GM12892 (cell line): ENCODE data around the gene KCNT1.

Experiments used
- DNase-seq: peaks from one replicate; pipeline ENCODE4 v3.0.0; 2011; ENCODE audit not compliant: insufficient read length
- FAIRE-seq: peaks from 2 replicates; lab custom pipeline; 2011; peaks lifted over from hg19 to GRCh38; lab: Jason Lieb, UNC
- POLR2A ChIP-seq: IDR thresholded peaks from 2 replicates; pipeline ENCODE4 v1.6.1; 2011; ENCODE audit warnings: low read depth, low read length, control low read depth
- POLR2AphosphoS5 ChIP-seq: IDR thresholded peaks from 2 replicates; pipeline ENCODE4 v1.6.1; 2011; ENCODE audit warnings: low read depth, low read length, control low read depth
- TAF1 ChIP-seq: IDR thresholded peaks from 2 replicates; pipeline ENCODE4 v1.6.1; 2011; ENCODE audit warnings: low read depth, mild to moderate bottlenecking, control low read depth, low read length, borderline replicate concordance

Gene KCNT1

GRCh38 chr9:135772702-135773493 is 70.9 kb downstream of the KCNT1 start:
- no peak for DNase-seq
- TF ChIP-seq TAF1 (no peak), POLR2A (no peak), POLR2AphosphoS5 (no peak)
- FAIRE-seq, result no peak

- DNase-seq (no peak), FAIRE-seq (peak; percentile 27)
- no peak for TF ChIP-seq POLR2AphosphoS5
- no peak for TF ChIP-seq TAF1
- no peak for TF ChIP-seq POLR2A
Observed at GRCh38 chr9:135773530-135774238, 71.7 kb downstream of the KCNT1 start.

GRCh38 chr9:135774239-135774747 is 72.3 kb downstream of the KCNT1 start:
- FAIRE-seq (peak; percentile 21), DNase-seq (no peak)
- no peak for TF ChIP-seq TAF1
- no peak for TF ChIP-seq POLR2AphosphoS5
- TF ChIP-seq POLR2A, result no peak

GRCh38 chr9:135774794-135775525 is 73.0 kb downstream of the KCNT1 start:
- FAIRE-seq (no peak), DNase-seq (no peak)
- TF ChIP-seq POLR2AphosphoS5, result no peak
- TF ChIP-seq TAF1, result no peak
- no peak for TF ChIP-seq POLR2A

GRCh38 chr9:135775911-135776310 is 73.9 kb downstream of the KCNT1 start:
- TF ChIP-seq POLR2AphosphoS5 (no peak), POLR2A (no peak), TAF1 (no peak)
- FAIRE-seq, result no peak

GRCh38 chr9:135776893-135777622 is 75.1 kb downstream of the KCNT1 start:
- TF ChIP-seq POLR2A (no peak), POLR2AphosphoS5 (no peak), TAF1 (no peak)
- DNase-seq (no peak), FAIRE-seq (no peak)

More at GRCh38 chr9:135775911-135776310, 73.9 kb downstream of the KCNT1 start:
- DNase-seq, result no peak

- DNase-seq (no peak), FAIRE-seq (no peak)
- no peak for TF ChIP-seq TAF1
Observed at GRCh38 chr9:135777623-135778177, 75.7 kb downstream of the KCNT1 start.

- no peak for TF ChIP-seq POLR2AphosphoS5
- TF ChIP-seq TAF1, result no peak
- TF ChIP-seq POLR2A, result no peak
- no peak for FAIRE-seq
Observed at GRCh38 chr9:135778421-135778820, 76.4 kb downstream of the KCNT1 start.

GRCh38 chr9:135779571-135779970 is 77.6 kb downstream of the KCNT1 start:
- FAIRE-seq, result no peak
- TF ChIP-seq TAF1 (no peak), POLR2A (no peak), POLR2AphosphoS5 (no peak)
- no peak for DNase-seq

More at GRCh38 chr9:135778421-135778820, 76.4 kb downstream of the KCNT1 start:
- DNase-seq, result no peak

- no peak for FAIRE-seq
- DNase-seq, result no peak
- TF ChIP-seq POLR2A (no peak), TAF1 (no peak), POLR2AphosphoS5 (no peak)
Observed at GRCh38 chr9:135780086-135780485, 78.1 kb downstream of the KCNT1 start.

GRCh38 chr9:135780626-135781025 is 78.6 kb downstream of the KCNT1 start:
- FAIRE-seq (no peak), DNase-seq (no peak)
- TF ChIP-seq POLR2AphosphoS5, result no peak
- no peak for TF ChIP-seq TAF1
- TF ChIP-seq POLR2A, result no peak
